Fibroblast of villous mesenchyme (primary cell): Measurements from ENCODE around the gene CYB561. TPM values are rescaled to one million over a fixed set of nuclear protein-coding genes. Genes with fewer than 3 reads are reported as not detected.

Source experiments
- DNase-seq: peaks from one replicate; pipeline ENCODE4 v3.0.0-alpha.2; 2010; ENCODE audit warnings: low read depth
- H3K4me3 ChIP-seq: 2 replicates; pipeline ENCODE4 v1.5.1; 2011; ENCODE audit warnings: low read depth, mild to moderate bottlenecking, low read length
- total RNA-seq: library from RNA; depleted of rRNA; stranded (reverse); fragments of >200 nt; gene quantifications from 2 replicates; pipeline ENCODE4 v1.2.3, GENCODE V29; 2012
- TF ChIP-seq, protein P1 (sequence below): IDR thresholded peaks from 2 replicates; pipeline ENCODE4 v1.5.1; 2012; ENCODE audit warnings: low read depth, mild to moderate bottlenecking, low read length; ENCODE audit not compliant: insufficient read depth

The CYB561 gene
- total RNA-seq, 1 donor: 12.5 TPM

DNA sequence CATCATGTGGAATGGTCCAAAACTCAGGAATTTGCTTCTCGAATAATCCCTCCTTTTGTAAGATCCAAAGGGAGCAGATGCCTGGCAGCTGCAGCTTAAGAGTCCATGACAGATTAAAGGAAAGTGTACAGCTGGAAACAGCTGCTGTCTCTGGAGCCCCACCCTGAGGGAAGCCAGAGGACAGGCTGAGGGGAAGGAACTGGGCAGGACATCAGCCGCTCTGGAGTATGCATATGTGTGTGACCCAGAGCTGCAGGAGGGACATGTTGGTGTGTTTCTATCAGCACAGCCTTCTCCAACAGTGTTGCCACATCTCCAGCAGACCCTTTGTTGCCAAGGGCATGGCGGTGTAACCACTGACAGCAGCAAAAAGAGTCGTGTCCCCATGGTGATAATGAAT, 46.2 kb downstream of the CYB561 start:
- H3K4me3 ChIP-seq: no peak overlapping the region
- TF ChIP-seq, protein P1, sequence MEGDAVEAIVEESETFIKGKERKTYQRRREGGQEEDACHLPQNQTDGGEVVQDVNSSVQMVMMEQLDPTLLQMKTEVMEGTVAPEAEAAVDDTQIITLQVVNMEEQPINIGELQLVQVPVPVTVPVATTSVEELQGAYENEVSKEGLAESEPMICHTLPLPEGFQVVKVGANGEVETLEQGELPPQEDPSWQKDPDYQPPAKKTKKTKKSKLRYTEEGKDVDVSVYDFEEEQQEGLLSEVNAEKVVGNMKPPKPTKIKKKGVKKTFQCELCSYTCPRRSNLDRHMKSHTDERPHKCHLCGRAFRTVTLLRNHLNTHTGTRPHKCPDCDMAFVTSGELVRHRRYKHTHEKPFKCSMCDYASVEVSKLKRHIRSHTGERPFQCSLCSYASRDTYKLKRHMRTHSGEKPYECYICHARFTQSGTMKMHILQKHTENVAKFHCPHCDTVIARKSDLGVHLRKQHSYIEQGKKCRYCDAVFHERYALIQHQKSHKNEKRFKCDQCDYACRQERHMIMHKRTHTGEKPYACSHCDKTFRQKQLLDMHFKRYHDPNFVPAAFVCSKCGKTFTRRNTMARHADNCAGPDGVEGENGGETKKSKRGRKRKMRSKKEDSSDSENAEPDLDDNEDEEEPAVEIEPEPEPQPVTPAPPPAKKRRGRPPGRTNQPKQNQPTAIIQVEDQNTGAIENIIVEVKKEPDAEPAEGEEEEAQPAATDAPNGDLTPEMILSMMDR: no peak
- DNase-seq: peak; percentile 69

DNA sequence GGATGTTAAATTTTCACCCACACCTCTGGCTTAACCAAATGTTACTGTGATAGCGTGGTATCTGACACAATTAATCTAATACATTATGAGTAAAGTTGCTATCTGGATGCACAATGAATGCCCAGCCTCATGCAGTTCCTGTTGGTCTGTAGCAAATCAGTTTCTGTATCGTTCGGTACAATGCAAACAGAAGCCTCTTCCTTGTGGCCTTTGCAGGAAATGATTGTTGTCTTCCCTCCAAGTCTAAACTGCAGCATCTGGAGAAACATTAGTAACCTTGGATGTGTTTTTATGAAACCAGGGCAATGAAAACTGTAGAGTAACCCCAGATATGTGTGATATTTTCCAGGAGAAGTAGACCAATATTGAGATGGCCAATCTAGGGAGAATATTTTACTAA, 46.8 kb downstream of the CYB561 start:
- H3K4me3 ChIP-seq: no peak overlapping the region
- DNase-seq: peak; percentile 47
- TF ChIP-seq, protein P1: no peak

DNA sequence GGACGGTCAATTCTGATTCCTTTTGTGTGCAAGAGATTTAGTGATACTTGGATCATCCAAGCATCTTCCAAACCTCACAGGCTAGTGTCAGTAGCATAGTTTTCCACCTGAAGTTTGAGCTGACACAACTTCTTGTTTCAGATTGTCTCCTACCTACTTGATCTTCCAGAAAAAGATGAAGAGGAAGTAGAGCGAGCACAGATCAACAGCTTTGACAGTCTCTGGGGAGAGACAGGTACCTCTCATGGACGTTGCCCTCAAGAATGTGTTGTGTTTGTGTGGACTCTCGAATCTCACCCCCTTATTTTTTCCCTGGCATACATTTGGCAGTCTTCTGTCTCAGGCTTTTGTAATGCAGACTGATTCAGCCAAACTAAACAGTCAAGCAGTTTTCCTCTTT, 47.4 kb downstream of the CYB561 start:
- DNase-seq: no peak
- TF ChIP-seq, protein P1: no peak
- no peak overlapping the region for H3K4me3 ChIP-seq

DNA sequence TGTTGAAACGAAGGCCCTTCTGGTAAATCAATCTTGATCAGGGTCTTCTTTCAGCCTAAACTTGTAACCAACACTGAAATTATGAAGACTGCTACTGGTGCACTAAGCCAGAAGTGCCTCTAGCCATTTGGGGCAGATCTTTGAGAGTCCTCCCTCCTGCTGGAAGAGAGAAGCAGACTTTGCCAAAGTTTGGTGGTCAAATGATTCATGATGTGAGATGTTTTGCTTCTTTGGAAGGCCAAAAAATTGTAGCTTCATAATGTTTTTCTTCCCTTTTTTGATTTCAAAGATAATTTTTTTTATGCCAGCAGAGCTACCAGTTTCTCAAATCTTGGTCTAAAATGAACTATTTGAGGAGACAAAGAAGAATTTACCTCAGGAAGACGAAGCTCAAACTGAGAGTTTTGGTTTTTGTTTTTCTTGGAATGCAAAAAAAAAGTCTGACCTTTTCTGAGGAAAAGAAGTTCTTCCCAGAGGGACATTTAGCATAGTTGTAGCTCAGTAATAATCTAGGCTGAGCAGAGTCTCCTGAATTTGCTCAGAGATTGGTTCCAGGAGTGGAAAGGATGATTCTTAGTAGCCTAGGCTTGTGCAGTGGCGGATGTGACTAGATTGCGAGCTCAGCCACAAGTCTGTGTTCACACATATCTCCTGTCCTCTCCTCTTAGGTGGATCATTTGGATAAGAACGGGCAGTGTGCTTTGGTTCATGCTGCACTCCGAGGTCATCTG, 50.9 kb downstream of the CYB561 start:
- TF ChIP-seq, protein P1: no peak
- no peak overlapping the region for H3K4me3 ChIP-seq
- peak; percentile 42 for DNase-seq

DNA sequence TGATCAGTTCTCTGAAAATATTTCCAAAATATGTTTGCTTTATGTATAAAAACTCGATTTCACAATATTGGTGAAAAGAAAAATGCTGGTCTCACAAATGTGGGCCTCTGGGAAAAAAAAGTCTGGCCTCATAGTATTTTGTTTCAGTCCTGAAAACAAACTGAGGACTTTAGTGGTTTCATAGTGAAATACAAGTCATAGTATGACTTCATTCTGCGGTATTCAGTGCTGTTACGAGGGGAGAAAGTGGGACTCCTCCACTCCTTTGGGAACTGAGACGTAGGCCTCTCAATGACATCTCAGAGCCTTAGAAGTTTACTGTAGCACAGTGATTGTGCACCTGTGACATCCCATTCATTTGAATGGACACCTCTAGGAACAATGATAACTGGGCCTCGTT, 56.0 kb downstream of the CYB561 start:
- no peak overlapping the region for H3K4me3 ChIP-seq
- TF ChIP-seq, protein P1: no peak
- DNase-seq: no peak

DNA sequence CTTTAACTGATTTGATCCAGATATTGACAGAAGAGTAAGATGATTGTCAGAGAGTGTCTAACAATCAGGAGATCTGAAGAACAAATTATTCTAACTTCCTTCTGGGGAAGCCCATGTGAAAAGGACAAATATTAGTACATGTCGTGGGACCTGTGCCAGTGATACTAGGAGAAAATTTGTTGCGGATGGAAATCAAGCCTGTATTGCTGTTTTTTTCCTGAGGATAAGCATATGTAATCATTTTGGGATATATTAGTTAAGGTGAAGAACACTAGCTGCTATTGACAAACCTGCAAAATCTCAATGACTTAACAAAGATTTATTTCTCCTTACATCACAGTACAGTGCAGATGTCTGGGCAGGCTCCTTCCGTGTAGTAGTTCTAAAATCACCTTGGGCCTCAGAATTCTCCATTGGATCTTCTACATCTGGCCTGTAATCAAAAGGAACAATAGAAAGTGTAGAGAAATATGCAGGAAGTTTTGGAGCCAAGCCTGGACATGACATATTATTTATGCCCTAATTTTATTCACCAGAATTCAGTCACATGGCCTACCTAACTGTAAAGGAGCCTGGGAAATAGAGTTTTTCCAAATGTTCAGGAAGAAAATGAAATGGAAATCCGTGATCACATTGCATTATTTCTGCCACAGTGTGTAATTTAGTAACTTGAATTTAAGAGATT, 58.3 kb downstream of the CYB561 start:
- TF ChIP-seq, protein P1: no peak
- no peak for DNase-seq
- no peak overlapping the region for H3K4me3 ChIP-seq

DNA sequence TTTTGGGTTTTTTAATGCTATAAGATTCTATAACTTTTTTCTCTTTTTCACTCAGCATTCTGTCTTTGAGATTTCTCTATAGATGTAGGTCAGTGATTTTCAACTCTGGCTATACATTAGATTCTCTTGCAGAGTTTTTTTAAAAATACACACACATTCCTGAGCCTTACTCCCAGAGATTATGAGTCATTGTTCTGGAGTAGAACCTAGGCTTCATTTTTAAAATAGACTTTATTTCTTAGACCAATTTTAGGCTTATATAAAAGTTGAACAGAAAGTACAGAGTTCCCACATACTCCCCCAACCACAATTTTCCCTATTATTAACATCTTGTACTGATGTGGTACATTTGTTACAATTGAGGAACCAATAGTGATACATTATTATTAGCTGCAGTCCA, 63.3 kb downstream of the CYB561 start:
- H3K4me3 ChIP-seq: no peak overlapping the region
- TF ChIP-seq, protein P1: no peak
- DNase-seq: no peak
